Thyroid gland (tissue), 4 donors: ENCODE data around the gene FAM228B.

Source experiments
- CTCF ChIP-seq, 6 experiments: fragments of 200-600 bp in 3 of 6; fragments of 450-650 bp in 3 of 6; sonication (generic) in 3 of 6; IDR thresholded peaks; one replicate each; pipeline ENCODE4 v1.5.1; 2016 to 2019; ENCODE audit warnings: antibody characterized with exemption in 6 of 6, mild to moderate bottlenecking in 2 of 6, inconsistent platforms in 1 of 6, moderate library complexity in 1 of 6
- POLR2A ChIP-seq, 2 donors: fragments of 450-650 bp; IDR thresholded peaks; one replicate each; pipeline ENCODE4 v1.6.1; 2017; ENCODE audit warnings: antibody characterized with exemption in 2 of 2, mild to moderate bottlenecking in 2 of 2, moderate library complexity in 1 of 2

DNA sequence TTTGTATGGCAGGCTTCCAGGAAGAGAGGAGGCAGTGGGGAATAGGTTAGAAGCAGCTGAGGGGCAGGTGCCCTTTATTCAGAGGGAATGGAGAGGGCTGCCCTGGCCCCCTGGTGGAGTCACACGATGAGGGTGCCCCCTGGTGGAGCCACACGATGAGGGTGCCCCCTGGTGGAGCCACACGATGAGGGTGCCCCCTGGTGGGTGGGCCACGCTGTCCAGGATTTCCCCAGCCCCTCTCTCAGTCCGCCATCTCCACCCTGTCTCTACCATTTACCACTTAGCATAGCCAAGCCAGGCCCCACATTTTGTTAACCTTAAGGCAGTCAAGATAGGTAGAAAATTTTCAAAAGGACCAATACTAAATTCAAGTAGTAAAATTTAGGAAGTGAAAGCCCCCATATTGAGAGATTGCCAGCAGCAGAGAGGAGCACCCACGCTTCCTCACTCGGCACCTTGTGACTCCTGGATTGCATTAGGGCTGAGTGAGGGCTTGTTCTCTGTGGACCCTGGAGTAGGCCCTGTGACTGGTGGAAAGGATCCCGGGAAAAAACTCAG, 41.2 kb downstream of the FAM228B start:
- peak in 3 of 6 experiments; percentile 29 to 61 (median 38) for TF ChIP-seq CTCF (IDR thresholded peaks at IDR 0.05)
- no peak for TF ChIP-seq POLR2A (IDR thresholded peaks at IDR 0.05)
